ENCODE results near the gene RET. TPM values are rescaled to one million over a fixed set of nuclear protein-coding genes. Genes with fewer than 3 reads are reported as not detected.

Gene RET
- total and polyA plus RNA-seq, 2 of the 8 experiments (the other 6 are each of a cell fraction or from before 2014, with no cell fraction given), result 6.7 to 8.4 TPM

DNA sequence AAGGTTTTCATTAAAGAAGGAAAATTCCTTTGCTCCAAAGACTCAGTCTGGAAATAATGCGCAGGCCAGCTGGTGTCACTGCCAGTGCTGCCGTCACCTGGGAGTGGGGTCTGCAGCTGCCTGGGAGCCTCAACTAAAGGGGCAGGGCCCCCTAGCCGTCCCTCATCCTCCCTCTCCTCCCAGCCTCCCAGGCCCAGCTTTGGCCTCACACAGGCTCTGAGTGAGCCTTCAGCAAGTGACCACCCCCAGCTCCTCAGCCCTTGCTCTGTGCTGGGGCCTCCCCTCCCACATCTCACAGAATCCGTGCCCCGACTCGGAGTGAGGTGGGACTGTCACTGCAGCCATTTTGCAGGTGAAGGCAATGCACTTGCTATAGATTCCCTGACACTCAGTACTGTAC, 11.1 kb upstream of the RET start:
- H3K27me3 ChIP-seq (replicated peaks in 1 of 4; ENCODE audit: control insufficient read depth in 3 of 4, extremely low read depth in 1 of 4, insufficient read depth in 3 of 4, low read length in 3 of 4), result no peaks in the 10 kb centered on the region; a peak in 1 of 7 replicates
- TF ChIP-seq KDM4A (IDR thresholded peaks at IDR 0.05; ENCODE audit: low read depth, low read length, severe bottlenecking) (no peak), HDAC6 (IDR thresholded peaks at IDR 0.05; ENCODE audit: low read depth, low read length) (no peak), NRF1 (IDR thresholded peaks at IDR 0.05; ENCODE audit: low read depth, low read length) (no peak), HDAC2 (IDR thresholded peaks at IDR 0.05; ENCODE audit: borderline replicate concordance in 1 of 2, low read depth in 2 of 2, low read length in 2 of 2) (no peak), RNF2 (IDR thresholded peaks at IDR 0.05; ENCODE audit: borderline replicate concordance, low read depth, low read length, missing control alignments, poor library complexity, severe bottlenecking) (no peak), TCF12 (IDR thresholded peaks at IDR 0.05; ENCODE audit: low read depth, low read length) (no peak), CBX5 (IDR thresholded peaks at IDR 0.05; ENCODE audit: low read depth, low read length) (no peak), EZH2 (IDR thresholded peaks at IDR 0.05; ENCODE audit: low read depth, low read length, severe bottlenecking) (no peak), SAP30 (IDR thresholded peaks at IDR 0.05; ENCODE audit: insufficient read depth, insufficient replicate concordance, low read length) (no peak), SIN3A (conservative IDR thresholded peaks at IDR 0.05 in 1 of 2, IDR thresholded peaks at IDR 0.05 in 1 of 2; ENCODE audit: low read depth in 1 of 2, low read length in 2 of 2) (no peak), GABPA (IDR thresholded peaks at IDR 0.05; ENCODE audit: borderline replicate concordance, insufficient read depth, low read length) (no peak)
- TF ChIP-seq, protein P1, sequence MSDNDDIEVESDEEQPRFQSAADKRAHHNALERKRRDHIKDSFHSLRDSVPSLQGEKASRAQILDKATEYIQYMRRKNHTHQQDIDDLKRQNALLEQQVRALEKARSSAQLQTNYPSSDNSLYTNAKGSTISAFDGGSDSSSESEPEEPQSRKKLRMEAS (IDR thresholded peaks at IDR 0.05), result no peak
- no peak overlapping the region for H3K4ac ChIP-seq (replicated peaks; ENCODE audit: insufficient read length, low read depth, low read length)
- no peak overlapping the region for H2AK5ac ChIP-seq (ENCODE audit: low read depth, low read length)
- ChIA-PET CTCF (ENCODE audit: partially characterized antibody) (interaction anchor here (0.5 to 9.6 kb wide), 7 partner anchors 10 to 312 kb away, joined by 3 to 100 read pairs (median 4); partner anchors contain the start of gene RET), POLR2A (ENCODE audit: partially characterized antibody) (no interaction called here)
- H4K5ac ChIP-seq (ENCODE audit: insufficient read length, low read depth, low read length), result no peak overlapping the region
- no peaks in the 10 kb centered on the region for H3K9me3 ChIP-seq (ENCODE audit: insufficient read depth in 2 of 2, low read depth in 1 of 2, low read length in 1 of 2)
- H3K14ac ChIP-seq (ENCODE audit: insufficient read length), result no peak overlapping the region
- H4K91ac ChIP-seq (replicated peaks; ENCODE audit: insufficient read length, low read length), result no peak overlapping the region
- no peak overlapping the region for H2BK5ac ChIP-seq (ENCODE audit: low read depth, low read length)
- H3K4me2 ChIP-seq (ENCODE audit: insufficient read depth in 1 of 2, low read depth in 2 of 2, low read length in 2 of 2), result no peak overlapping the region
- H3K36me3 ChIP-seq (ENCODE audit: control insufficient read depth in 2 of 4, insufficient read depth in 4 of 4, low read length in 3 of 4), result no peaks in the 10 kb centered on the region
- H3K4me3 ChIP-seq (ENCODE audit: extremely low read depth in 1 of 4, insufficient read depth in 2 of 4, low read depth in 3 of 4, low read length in 4 of 4), result no peak overlapping the region
- no peaks in the 10 kb centered on the region for H4K20me1 ChIP-seq (replicated peaks in 1 of 2; ENCODE audit: control insufficient read depth in 1 of 2, insufficient read depth in 2 of 2, low read length in 2 of 2)
- no peak overlapping the region for H3K9ac ChIP-seq (replicated peaks in 1 of 4; ENCODE audit: extremely low read depth in 1 of 4, low read depth in 3 of 4, low read length in 3 of 4)
- H3K79me1 ChIP-seq (ENCODE audit: low read depth, low read length), result no peaks in the 10 kb centered on the region; the same call in 1 of the 2 replicates
- DNase-seq (ENCODE audit: low read depth in 1 of 2, low spot score in 2 of 2) (no peak), FAIRE-seq (no peak)
- H2BK20ac ChIP-seq (ENCODE audit: low read length), result no peak overlapping the region
- H3K27ac ChIP-seq (ENCODE audit: low read depth, low read length), result no peak overlapping the region
- H3K56ac ChIP-seq (replicated peaks; ENCODE audit: insufficient read length, low read depth, low read length), result no peak overlapping the region
- no peak overlapping the region for H3K18ac ChIP-seq (ENCODE audit: extremely low read depth, low read length)
- no peak overlapping the region; the same call in 1 of the 2 replicates for H4K8ac ChIP-seq (ENCODE audit: extremely low read depth, insufficient read depth, low read length)
- H3K4me1 ChIP-seq (replicated peaks in 1 of 4; ENCODE audit: control insufficient read depth in 3 of 4, insufficient read depth in 4 of 4, low read length in 3 of 4), result peaks cover 0 to 8% (median 5%) of the 10 kb centered on the region in 4 experiments; a peak in 4 of 7 replicates
- H2BK12ac ChIP-seq (ENCODE audit: low read depth, low read length), result no peak overlapping the region
- no peak overlapping the region for H2BK15ac ChIP-seq (ENCODE audit: low read length)
- no peak overlapping the region for H2AFZ ChIP-seq (ENCODE audit: low read length)
- H2BK120ac ChIP-seq (replicated peaks; ENCODE audit: low read depth, low read length), result no peak overlapping the region
- no peak overlapping the region for H3K23ac ChIP-seq (ENCODE audit: insufficient read length)
- no peaks in the 10 kb centered on the region for H3K23me2 ChIP-seq (ENCODE audit: low read depth, low read length)
- H3K79me2 ChIP-seq (ENCODE audit: control insufficient read depth in 1 of 2, insufficient read depth in 2 of 2, low read length in 2 of 2), result no peaks in the 10 kb centered on the region
- WGBS, 2 experiments (ENCODE audit: extremely low coverage in 1 of 2, insufficient coverage in 1 of 2, insufficient read length in 1 of 2, insufficient replicate concordance in 2 of 2, low coverage in 1 of 2, low lambda C conversion rate in 2 of 2, missing lambda C conversion rate in 1 of 2), result 93% methylated on average over 6 of the region's 6 CpGs; no CpG with 5 or more reads in 1 of the 2 experiments

Measured in H1 (cell line).